ENCODE results near the gene NSDHL. TPM values are rescaled to one million over a fixed set of nuclear protein-coding genes. Genes with fewer than 3 reads are reported as not detected.

The NSDHL gene
- total RNA-seq, 1 experiment from 2014 or later = 31.6 TPM

DNA sequence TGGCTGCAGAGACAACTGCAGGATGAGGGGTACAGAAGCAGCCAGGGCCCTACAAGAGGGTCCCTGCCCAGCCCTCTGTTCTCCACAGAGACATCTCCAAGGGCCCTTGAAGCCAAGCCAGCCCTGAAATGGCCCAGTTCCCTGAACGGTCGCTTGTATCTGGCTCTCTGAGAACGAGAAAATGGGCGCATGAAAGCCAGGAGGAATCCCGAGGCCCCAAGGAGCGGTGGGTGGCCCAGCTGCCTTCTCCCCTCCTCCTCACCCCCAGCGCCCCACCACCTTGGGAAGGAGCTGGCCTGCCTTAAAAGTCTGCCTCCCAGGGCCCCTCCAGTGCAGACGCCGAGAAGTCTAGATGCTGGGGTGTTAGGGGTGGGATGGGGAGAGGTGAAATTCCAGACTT is 72.7 kb downstream of the NSDHL start:
- H3K56ac ChIP-seq (ENCODE audit: insufficient read length, low read depth, low read length) = no peak overlapping the region
- no peak overlapping the region for H4K8ac ChIP-seq (replicated peaks; ENCODE audit: insufficient read length, low read depth, low read length)
- H3K18ac ChIP-seq (ENCODE audit: insufficient read length, low read depth, low read length) = no peak overlapping the region
- no peaks in the 10 kb centered on the region for H3K27me3 ChIP-seq (ENCODE audit: insufficient read depth, low read length)
- no peak overlapping the region for H3K4me2 ChIP-seq (ENCODE audit: insufficient read depth, insufficient read length, low read length)
- H4K5ac ChIP-seq (ENCODE audit: insufficient read length, low read depth, low read length) = no peak overlapping the region
- peaks cover 2 to 9% (median 6%) of the 10 kb centered on the region in 3 experiments; a peak in 6 of 7 replicates for H3K36me3 Mint-ChIP-seq (ENCODE audit: insufficient read depth in 1 of 3, low read depth in 3 of 3)
- peaks cover 60 to 69% of the 10 kb centered on the region in 2 experiments for H3K9me3 Mint-ChIP-seq
- peaks cover 23 to 32% of the 10 kb centered on the region in 2 experiments for H3K4me1 Mint-ChIP-seq
- no CpG with 5 or more reads among the region's 9 CpGs for WGBS (ENCODE audit: extremely low coverage, insufficient read length, low lambda C conversion rate)
- no peaks in the 10 kb centered on the region for H3K79me1 ChIP-seq (ENCODE audit: insufficient read depth, low read depth, low read length, poor library complexity, severe bottlenecking)
- H3K27me3 Mint-ChIP-seq (ENCODE audit: low read depth) = peaks cover 7% of the 10 kb centered on the region
- H2BK20ac ChIP-seq (ENCODE audit: low read depth, low read length, poor library complexity, severe bottlenecking) = no peak overlapping the region
- no peak overlapping the region for H3T11ph ChIP-seq (ENCODE audit: low read length)
- no peak for DNase-seq
- peaks cover 23% of the 10 kb centered on the region for H3K9me3 ChIP-seq (ENCODE audit: control insufficient read depth, low read depth, low read length)
- no peak overlapping the region for H3K9ac ChIP-seq (ENCODE audit: extremely low read depth, insufficient read length, low read length)
- no peak overlapping the region for H2BK5ac ChIP-seq (ENCODE audit: insufficient read length, low read length)
- peaks cover 5% of the 10 kb centered on the region for H3K23me2 ChIP-seq (ENCODE audit: insufficient read length, low read depth, low read length, poor library complexity, severe bottlenecking)
- H3K79me2 ChIP-seq (ENCODE audit: insufficient read depth, low read length) = no peaks in the 10 kb centered on the region
- H4K20me1 ChIP-seq (ENCODE audit: control insufficient read depth, insufficient read depth, insufficient read length) = no peaks in the 10 kb centered on the region
- peak overlapping the region in 1 of 3 experiments; percentile 68; a peak in 1 of 7 replicates for H3K27ac Mint-ChIP-seq
- H3K4me1 ChIP-seq (ENCODE audit: insufficient read depth, low read length) = no peaks in the 10 kb centered on the region
- TF ChIP-seq, protein P1, sequence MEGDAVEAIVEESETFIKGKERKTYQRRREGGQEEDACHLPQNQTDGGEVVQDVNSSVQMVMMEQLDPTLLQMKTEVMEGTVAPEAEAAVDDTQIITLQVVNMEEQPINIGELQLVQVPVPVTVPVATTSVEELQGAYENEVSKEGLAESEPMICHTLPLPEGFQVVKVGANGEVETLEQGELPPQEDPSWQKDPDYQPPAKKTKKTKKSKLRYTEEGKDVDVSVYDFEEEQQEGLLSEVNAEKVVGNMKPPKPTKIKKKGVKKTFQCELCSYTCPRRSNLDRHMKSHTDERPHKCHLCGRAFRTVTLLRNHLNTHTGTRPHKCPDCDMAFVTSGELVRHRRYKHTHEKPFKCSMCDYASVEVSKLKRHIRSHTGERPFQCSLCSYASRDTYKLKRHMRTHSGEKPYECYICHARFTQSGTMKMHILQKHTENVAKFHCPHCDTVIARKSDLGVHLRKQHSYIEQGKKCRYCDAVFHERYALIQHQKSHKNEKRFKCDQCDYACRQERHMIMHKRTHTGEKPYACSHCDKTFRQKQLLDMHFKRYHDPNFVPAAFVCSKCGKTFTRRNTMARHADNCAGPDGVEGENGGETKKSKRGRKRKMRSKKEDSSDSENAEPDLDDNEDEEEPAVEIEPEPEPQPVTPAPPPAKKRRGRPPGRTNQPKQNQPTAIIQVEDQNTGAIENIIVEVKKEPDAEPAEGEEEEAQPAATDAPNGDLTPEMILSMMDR (conservative IDR thresholded peaks at IDR 0.05) = no peak
- H4K91ac ChIP-seq (ENCODE audit: insufficient read length, low read depth, low read length) = no peak overlapping the region
- H3K4me3 Mint-ChIP-seq = peak overlapping the region in 1 of 2 experiments; percentile 40; a peak in 1 of 5 replicates
- no peak overlapping the region for H3K23ac ChIP-seq (ENCODE audit: insufficient read length, low read depth, low read length)
- H3K27ac ChIP-seq (ENCODE audit: insufficient read length, low read depth, low read length) = no peak overlapping the region
- H3K4ac ChIP-seq (ENCODE audit: low read depth, low read length) = no peak overlapping the region
- no peak overlapping the region for H2AFZ ChIP-seq (ENCODE audit: low read length)
- no peak overlapping the region for H2BK15ac ChIP-seq (ENCODE audit: low read depth, low read length)
- H2AK5ac ChIP-seq (ENCODE audit: insufficient read length, low read length) = no peak overlapping the region
- H3K14ac ChIP-seq (ENCODE audit: insufficient read depth, low read length) = no peak overlapping the region
- H2BK120ac ChIP-seq (ENCODE audit: low read depth, low read length, poor library complexity, severe bottlenecking) = no peak overlapping the region
- H2BK12ac ChIP-seq (ENCODE audit: insufficient read length, low read depth, low read length) = no peak overlapping the region

All from H9 (cell line).